Activated CD8-positive, alpha-beta memory T cell treated with anti-CD3 and anti-CD28 coated beads, Interleukin-2, amount 50 U/mL, for 1 hour (primary cell): ENCODE measurements around the gene OPN1SW.

Experiments used
- DNase-seq: peaks from one replicate; pipeline ENCODE4 v3.0.0-alpha.2; 2020; ENCODE audit errors: extremely low read depth

Gene OPN1SW

GRCh38 chr7:128775744-128776474, at the start of gene OPN1SW:
TSS of gene OPN1SW (minus strand) at chr7:128775794. CDS start at chr7:128775781, 13 bp downstream.
- no peak for DNase-seq

GRCh38 chr7:128821724-128822123, 46.1 kb upstream of the OPN1SW start:
- no peak for DNase-seq

- DNase-seq: no peak
Measured at GRCh38 chr7:128818694-128819093, 43.1 kb upstream of the OPN1SW start.

GRCh38 chr7:128815289-128815942, 39.8 kb upstream of the OPN1SW start:
- DNase-seq: no peak

- DNase-seq: no peak
Measured at GRCh38 chr7:128814499-128814898, 38.9 kb upstream of the OPN1SW start.

- no peak for DNase-seq
Measured at GRCh38 chr7:128812514-128813168, 37.0 kb upstream of the OPN1SW start.

GRCh38 chr7:128811631-128812430, 36.2 kb upstream of the OPN1SW start:
- DNase-seq: no peak

- no peak for DNase-seq
Measured at GRCh38 chr7:128810997-128811396, 35.4 kb upstream of the OPN1SW start.

- no peak for DNase-seq
Measured at GRCh38 chr7:128810473-128810872, 34.9 kb upstream of the OPN1SW start.

- no peak for DNase-seq
Measured at GRCh38 chr7:128809363-128809762, 33.8 kb upstream of the OPN1SW start.

- no peak for DNase-seq
Measured at GRCh38 chr7:128807191-128807590, 31.6 kb upstream of the OPN1SW start.

- no peak for DNase-seq
Measured at GRCh38 chr7:128805225-128805624, 29.6 kb upstream of the OPN1SW start.

- DNase-seq: no peak
Measured at GRCh38 chr7:128804484-128804883, 28.9 kb upstream of the OPN1SW start.

- no peak for DNase-seq
Measured at GRCh38 chr7:128801667-128802418, 26.2 kb upstream of the OPN1SW start.

GRCh38 chr7:128801003-128801402, 25.4 kb upstream of the OPN1SW start:
- no peak for DNase-seq

- no peak for DNase-seq
Measured at GRCh38 chr7:128800567-128800966, 25.0 kb upstream of the OPN1SW start.

GRCh38 chr7:128799451-128799850, 23.9 kb upstream of the OPN1SW start:
- no peak for DNase-seq

- DNase-seq: no peak
Measured at GRCh38 chr7:128796327-128796726, 20.7 kb upstream of the OPN1SW start.

- no peak for DNase-seq
Measured at GRCh38 chr7:128795129-128795528, 19.5 kb upstream of the OPN1SW start.

GRCh38 chr7:128794436-128794835, 18.8 kb upstream of the OPN1SW start:
- DNase-seq: no peak

GRCh38 chr7:128794020-128794419, 18.4 kb upstream of the OPN1SW start:
- no peak for DNase-seq
